ENCODE results near the gene C2CD4D.
A peak's percentile ranks its signal among the peaks of the same experiment; 100 is the strongest.
"Not testable (repeated sequence)": the region's sequence is repeated elsewhere in the genome, so short reads cannot be mapped to it uniquely, and the experiment has no call there.

Gene C2CD4D

GRCh38 chr1:151858030-151858746 is 18.6 kb upstream of the C2CD4D start:
- DNase-seq = no peak

DNA sequence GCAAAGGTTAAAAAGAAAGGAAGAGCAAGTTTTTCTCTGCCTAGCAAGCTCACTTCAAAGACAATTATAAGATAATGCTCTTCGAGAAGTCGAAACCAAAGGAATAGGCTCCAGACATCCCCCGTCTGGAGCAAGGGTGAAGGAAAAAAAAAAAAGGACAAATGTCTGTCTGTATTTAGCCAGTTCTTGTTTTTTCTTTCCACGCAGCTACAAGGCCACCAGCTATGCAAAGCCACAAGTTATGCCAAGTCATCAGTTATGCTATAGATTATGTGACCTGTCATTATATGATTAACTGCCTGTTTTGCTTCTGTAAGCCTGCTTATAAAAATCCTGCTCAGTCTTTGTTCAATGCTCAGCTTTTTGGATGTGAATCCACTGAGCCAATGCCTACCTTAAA is 16.3 kb upstream of the C2CD4D start:
- no peak for DNase-seq

- not testable (repeated sequence) for DNase-seq
These were observed 15.9 kb upstream of the C2CD4D start for GRCh38 chr1:151855516-151855915.

- DNase-seq = no peak
These were observed 15.0 kb upstream of the C2CD4D start for GRCh38 chr1:151854658-151855057.

DNA sequence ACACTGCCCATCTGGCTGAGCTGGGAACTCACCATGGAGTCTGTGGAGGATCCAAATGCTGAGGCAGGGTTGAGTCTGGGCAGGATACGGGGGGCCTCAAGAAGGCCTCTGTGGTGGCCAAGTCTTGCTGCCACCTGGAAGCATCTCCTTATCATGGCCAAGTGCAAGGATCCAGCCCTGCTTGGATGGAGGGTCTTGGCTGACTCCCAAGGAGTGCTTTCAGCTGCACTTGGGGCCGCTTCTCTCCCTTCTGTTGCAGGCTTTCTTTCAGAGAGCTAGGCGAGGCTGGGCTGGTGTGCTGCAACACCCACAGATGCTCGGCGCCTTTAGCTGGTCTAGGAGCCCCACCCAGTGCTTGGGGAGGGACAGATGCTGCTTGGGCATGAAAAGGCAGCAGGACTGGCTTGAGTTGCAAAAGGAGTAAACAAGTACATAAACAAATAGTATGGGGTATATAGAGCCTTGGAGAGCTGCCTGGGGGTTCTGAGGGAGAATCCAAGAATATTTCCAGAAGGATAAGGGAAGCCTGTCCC is 13.9 kb upstream of the C2CD4D start, which contains the start of gene THEM5:
Gene THEM5, minus strand, starts transcription at position 302 of the 533 bp plus-strand sequence. Its CDS starts 147 bp downstream, at position 155.
- DNase-seq = no peak

DNA sequence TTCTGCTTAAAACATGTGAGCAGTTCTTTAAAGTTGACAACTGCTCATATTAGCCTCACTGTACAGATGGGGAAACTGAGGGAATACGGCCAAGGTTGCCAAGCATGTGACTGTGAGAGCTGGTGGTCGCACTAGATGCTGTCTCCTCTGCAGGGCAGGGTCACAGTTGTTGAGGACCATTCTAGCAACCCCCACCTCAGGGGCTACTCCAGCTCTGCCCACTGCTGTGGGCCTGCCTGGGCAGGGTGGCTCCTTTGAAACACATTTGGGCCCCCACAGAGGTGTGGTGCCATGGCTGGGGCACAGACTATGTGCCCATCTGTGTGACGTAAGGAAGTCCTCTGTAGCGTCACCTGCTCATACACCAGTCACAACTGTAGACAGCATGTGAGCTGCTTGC is 13.1 kb upstream of the C2CD4D start:
- no peak for DNase-seq

- DNase-seq = no peak
These were observed 12.3 kb upstream of the C2CD4D start for GRCh38 chr1:151851886-151852285.

DNA sequence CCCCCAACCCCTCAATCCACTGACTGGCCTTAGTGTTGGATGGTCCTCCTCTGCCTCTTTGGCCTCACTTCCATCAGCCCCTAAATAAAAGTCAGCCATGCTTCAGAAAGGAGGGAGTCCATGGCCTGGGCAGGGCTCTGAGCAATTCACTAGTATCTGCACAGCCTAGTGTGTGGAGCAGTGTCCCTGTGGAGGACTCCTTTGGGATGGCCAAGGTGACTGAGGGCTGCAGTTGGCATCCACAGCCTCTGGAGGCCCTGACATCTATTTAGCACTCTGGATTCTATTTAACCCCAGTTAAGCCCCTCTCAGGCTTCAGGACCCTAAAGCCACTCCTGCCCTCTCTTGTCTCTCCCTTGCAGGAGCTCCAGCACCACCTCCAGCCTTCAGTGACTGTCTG is 10.3 kb upstream of the C2CD4D start:
- no peak for DNase-seq

- no peak for DNase-seq
These were observed 9.5 kb upstream of the C2CD4D start for GRCh38 chr1:151849126-151849525.

- no peak for DNase-seq
These were observed 8.4 kb upstream of the C2CD4D start for GRCh38 chr1:151847867-151848596.

- no peak for DNase-seq
These were observed 7.1 kb upstream of the C2CD4D start for GRCh38 chr1:151846686-151847237.

- DNase-seq = no peak
These were observed 6.5 kb upstream of the C2CD4D start for GRCh38 chr1:151846062-151846568.

DNA sequence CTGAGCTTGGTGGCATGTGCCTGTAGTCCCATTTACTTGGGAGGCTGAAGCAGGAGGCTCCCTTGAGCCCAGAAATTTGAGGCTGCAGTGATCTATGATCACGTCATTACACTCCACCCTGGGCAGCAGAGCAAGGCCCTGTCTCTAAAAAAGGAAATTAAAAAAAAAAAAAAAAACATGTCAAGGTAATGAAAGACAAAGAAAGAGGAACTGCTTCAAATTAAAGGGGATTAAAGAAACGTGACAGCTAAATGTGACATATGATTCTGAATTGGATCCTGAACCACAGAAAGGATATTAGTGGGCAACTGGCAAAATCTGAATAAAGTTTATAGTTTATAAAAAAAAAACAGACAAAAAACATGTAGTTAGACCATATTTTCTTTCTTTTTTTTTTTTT is 3.8 kb upstream of the C2CD4D start:
- no peak for DNase-seq

GRCh38 chr1:151841141-151841540 is 1.5 kb upstream of the C2CD4D start:
- no peak for DNase-seq

DNA sequence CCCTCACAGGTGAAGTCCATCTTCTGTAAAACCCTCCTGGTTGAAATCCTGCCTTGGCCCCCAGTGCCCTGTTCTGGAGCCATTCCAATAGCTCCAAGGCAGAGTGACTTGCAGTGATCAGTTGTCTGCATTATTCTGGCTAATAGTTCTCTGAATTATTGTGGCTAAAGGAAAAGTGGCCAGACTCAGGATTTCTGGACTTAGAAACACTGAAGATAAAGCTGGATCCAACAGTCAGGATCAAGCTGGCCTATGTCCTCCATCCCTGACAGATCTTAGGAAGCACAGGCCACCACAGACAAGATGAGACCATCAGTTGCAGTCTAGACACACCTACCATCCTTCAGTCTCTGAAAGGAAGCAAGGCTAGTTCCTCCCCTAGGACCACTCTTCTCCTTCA is 801 bp upstream of the C2CD4D start:
- no peak for DNase-seq

- DNase-seq = no peak
These were observed 573 bp downstream of the C2CD4D start for GRCh38 chr1:151839082-151839412.

- DNase-seq = peak in 1 of 2 donors; percentile 49
These were observed 1.2 kb downstream of the C2CD4D start for GRCh38 chr1:151838222-151839081.

- no peak for DNase-seq
These were observed 1.8 kb downstream of the C2CD4D start for GRCh38 chr1:151837884-151838221.

DNA sequence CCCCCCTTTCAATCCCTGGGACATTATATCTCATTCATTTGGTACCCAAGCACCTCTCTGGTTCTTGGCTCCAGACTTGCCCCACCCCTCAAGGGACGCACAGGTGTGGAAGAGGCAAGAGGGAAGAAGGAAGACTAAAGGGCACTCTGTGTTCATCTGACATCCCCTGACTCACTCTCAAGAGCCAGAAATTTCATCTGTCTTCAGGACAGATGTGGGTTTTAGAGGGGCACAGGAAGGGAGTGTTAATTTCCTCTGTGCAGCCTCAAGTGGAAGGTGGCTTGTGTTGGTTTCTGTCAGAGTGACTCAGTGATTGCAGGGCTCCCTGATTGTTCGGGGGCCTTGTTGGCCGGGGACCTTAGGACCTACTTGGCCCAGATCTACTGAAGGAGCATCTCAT is 2.4 kb downstream of the C2CD4D start:
- DNase-seq = no peak

DNA sequence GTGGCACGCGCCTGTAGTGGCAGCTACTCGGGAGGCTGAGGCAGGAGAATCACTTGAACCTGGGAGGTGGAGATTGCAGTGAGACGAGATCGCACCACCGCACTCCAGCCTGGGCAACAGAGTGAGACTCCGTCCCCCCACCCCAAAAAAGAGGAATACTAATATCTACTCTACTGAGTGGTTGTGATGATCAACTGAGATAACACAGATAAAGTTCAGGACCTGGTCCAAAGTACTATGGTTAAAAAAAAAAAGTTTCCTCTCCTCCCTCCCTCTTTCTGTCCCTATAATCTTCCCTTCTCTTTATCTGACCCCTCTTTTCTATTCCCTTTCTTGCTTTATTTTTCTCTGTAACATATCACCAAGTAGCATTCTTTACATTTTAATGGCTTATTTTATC is 4.0 kb downstream of the C2CD4D start:
- no peak for DNase-seq

- DNase-seq = no peak
These were observed 5.4 kb downstream of the C2CD4D start for GRCh38 chr1:151834239-151834638.

- DNase-seq = no peak
These were observed 6.3 kb downstream of the C2CD4D start for GRCh38 chr1:151833172-151833900.

Data from stimulated activated CD4-positive, alpha-beta T cell treated with anti-CD3 and anti-CD28 coated beads, Interleukin-2, amount 100 ng/mL, for 48 hours (primary cell).